ENCODE results near the gene PDE4D.
"Not testable (repeated sequence)": the region's sequence is repeated elsewhere in the genome, so short reads cannot be mapped to it uniquely, and the experiment has no call there.

The PDE4D gene

GRCh38 chr5:59092758-59093157 is 800.8 kb downstream of the PDE4D start:
- no peak for DNase-seq

GRCh38 chr5:59091965-59092364 is 801.6 kb downstream of the PDE4D start:
- no peak for DNase-seq

GRCh38 chr5:59090323-59090722 is 803.2 kb downstream of the PDE4D start:
- DNase-seq = no peak

- no peak for DNase-seq
Observed at GRCh38 chr5:59089767-59090166, 803.8 kb downstream of the PDE4D start.

- DNase-seq = no peak
Observed at GRCh38 chr5:59088546-59088945, 805.0 kb downstream of the PDE4D start.

- DNase-seq = no peak
Observed at GRCh38 chr5:59086024-59086423, 807.5 kb downstream of the PDE4D start.

- DNase-seq = no peak
Observed at GRCh38 chr5:59081693-59082092, 811.8 kb downstream of the PDE4D start.

- no peak for DNase-seq
Observed at GRCh38 chr5:59079622-59080620, 813.6 kb downstream of the PDE4D start.

- DNase-seq = no peak
Observed at GRCh38 chr5:59071755-59072549, 821.6 kb downstream of the PDE4D start.

GRCh38 chr5:59069438-59070079 is 824.0 kb downstream of the PDE4D start:
- DNase-seq = no peak

- DNase-seq = no peak
Observed at GRCh38 chr5:59067956-59068656, 825.4 kb downstream of the PDE4D start.

GRCh38 chr5:59066367-59067163 is 827.0 kb downstream of the PDE4D start:
- DNase-seq = no peak

- no peak for DNase-seq
Observed at GRCh38 chr5:59065554-59065953, 828.0 kb downstream of the PDE4D start.

GRCh38 chr5:59064293-59064692 is 829.2 kb downstream of the PDE4D start:
- no peak for DNase-seq

- DNase-seq = no peak
Observed at GRCh38 chr5:59062986-59063683, 830.4 kb downstream of the PDE4D start.

- no peak for DNase-seq
Observed at GRCh38 chr5:59061377-59061776, 832.1 kb downstream of the PDE4D start.

GRCh38 chr5:59058969-59059687 is 834.4 kb downstream of the PDE4D start:
- no peak for DNase-seq

GRCh38 chr5:59058237-59058636 is 835.3 kb downstream of the PDE4D start:
- no peak for DNase-seq

- DNase-seq = not testable (repeated sequence)
Observed at GRCh38 chr5:59056599-59056998, 836.9 kb downstream of the PDE4D start.

GRCh38 chr5:59055745-59056448 is 837.6 kb downstream of the PDE4D start:
- DNase-seq = no peak

Data from NCI-H1092 treated with DMSO at 0.1 percent for 48 hours (cell line).